ENCODE measurements around the gene ADD3. TPM values are rescaled to one million over a fixed set of nuclear protein-coding genes. Genes with fewer than 3 reads are reported as not detected.

ADD3 gene
- total RNA-seq, 1 experiment from 2014 or later = 59.9 TPM

DNA sequence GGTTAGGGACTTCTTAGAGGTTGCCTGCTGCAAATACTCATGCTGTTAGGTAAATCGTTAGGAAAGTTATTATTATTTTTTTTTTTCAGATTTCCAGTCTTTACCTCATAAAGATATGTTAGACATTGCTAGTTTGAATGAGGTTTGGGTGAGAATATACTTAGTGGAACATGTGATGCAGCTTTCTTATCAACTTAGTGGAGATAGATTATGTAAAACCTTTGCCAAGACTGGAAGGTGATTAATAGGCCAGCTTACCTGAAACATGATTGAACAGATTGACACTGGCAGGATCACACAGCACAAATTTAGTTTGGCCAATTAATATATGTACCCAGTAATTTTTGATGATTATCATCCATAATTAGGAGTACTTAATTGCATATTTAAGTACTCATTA lies 32.3 kb downstream of the ADD3 start:
- peaks cover 0 to 6% (median 4%) of the 10 kb centered on the region in 3 experiments; a peak in 3 of 7 replicates for H3K36me3 Mint-ChIP-seq (ENCODE audit: insufficient read depth in 1 of 3, low read depth in 3 of 3)
- no peaks in the 10 kb centered on the region for H3K23me2 ChIP-seq (ENCODE audit: insufficient read length, low read depth, low read length, poor library complexity, severe bottlenecking)
- no peaks in the 10 kb centered on the region for H3K9me3 ChIP-seq (ENCODE audit: control insufficient read depth, low read depth, low read length)

More for the DNA sequence above, 32.3 kb downstream of the ADD3 start:
- Histone ChIP-seq H2BK20ac (ENCODE audit: low read depth, low read length, poor library complexity, severe bottlenecking) (no peak overlapping the region), H2BK12ac (ENCODE audit: insufficient read length, low read depth, low read length) (no peak overlapping the region), H2AFZ (ENCODE audit: low read length) (no peak overlapping the region), H3K23ac (ENCODE audit: insufficient read length, low read depth, low read length) (no peak overlapping the region), H3T11ph (ENCODE audit: low read length) (no peak overlapping the region), H3K56ac (ENCODE audit: insufficient read length, low read depth, low read length) (no peak overlapping the region), H3K4ac (ENCODE audit: low read depth, low read length) (no peak overlapping the region), H4K20me1 (ENCODE audit: control insufficient read depth, insufficient read depth, insufficient read length) (no peaks in the 10 kb centered on the region), H2AK5ac (ENCODE audit: insufficient read length, low read length) (no peak overlapping the region), H2BK120ac (ENCODE audit: low read depth, low read length, poor library complexity, severe bottlenecking) (no peak overlapping the region), H3K18ac (ENCODE audit: insufficient read length, low read depth, low read length) (no peak overlapping the region), H3K4me1 (ENCODE audit: insufficient read depth, low read length) (peaks cover 8% of the 10 kb centered on the region; the same call in 1 of the 2 replicates), H3K14ac (ENCODE audit: insufficient read depth, low read length) (no peak overlapping the region), H4K91ac (ENCODE audit: insufficient read length, low read depth, low read length) (no peak overlapping the region), H3K4me2 (ENCODE audit: insufficient read depth, insufficient read length, low read length) (no peak overlapping the region), H4K5ac (ENCODE audit: insufficient read length, low read depth, low read length) (no peak overlapping the region), H3K27me3 (ENCODE audit: insufficient read depth, low read length) (no peaks in the 10 kb centered on the region), H4K8ac (replicated peaks; ENCODE audit: insufficient read length, low read depth, low read length) (no peak overlapping the region), H3K27ac (ENCODE audit: insufficient read length, low read depth, low read length) (no peak overlapping the region), H3K79me2 (ENCODE audit: insufficient read depth, low read length) (peaks cover 5% of the 10 kb centered on the region; the same call in 1 of the 2 replicates), H2BK5ac (ENCODE audit: insufficient read length, low read length) (no peak overlapping the region), H3K9ac (ENCODE audit: extremely low read depth, insufficient read length, low read length) (no peak overlapping the region), H2BK15ac (ENCODE audit: low read depth, low read length) (no peak overlapping the region), H3K79me1 (ENCODE audit: insufficient read depth, low read depth, low read length, poor library complexity, severe bottlenecking) (peaks cover 3% of the 10 kb centered on the region)
- no CpG with 5 or more reads among the region's 1 CpG for WGBS (ENCODE audit: extremely low coverage, insufficient read length, low lambda C conversion rate)
- H3K4me3 Mint-ChIP-seq = no peak overlapping the region
- H3K27ac Mint-ChIP-seq = no peak overlapping the region
- DNase-seq = no peak
- no peaks in the 10 kb centered on the region for H3K27me3 Mint-ChIP-seq (ENCODE audit: low read depth)
- no peak for TF ChIP-seq CTCF (conservative IDR thresholded peaks at IDR 0.05)
- peaks cover 29 to 30% of the 10 kb centered on the region in 2 experiments for H3K4me1 Mint-ChIP-seq
- H3K9me3 Mint-ChIP-seq = 0 out of 5 replicates have a peak, but pooled peaks cover 0 to 3% of the 10 kb centered on the region in 2 experiments

Measured in H9 (cell line).